ENCODE measurements around the gene MACROD1.

- TF ChIP-seq CTCF (IDR thresholded peaks at IDR 0.05; ENCODE audit: insufficient read depth, low read length, poor library complexity, severe bottlenecking) (no peak), EZH2phosphoT487 (conservative IDR thresholded peaks at IDR 0.05; ENCODE audit: low read length) (no peak)
Measured at GRCh38 chr11:64013141-64013896, 152.6 kb downstream of the MACROD1 start.
